A673 (cell line): ENCODE data around the gene COBL.

ENCODE experiments used
- CTCF ChIP-seq: fragments of 300-800, 200-600 bp; sonication (generic); conservative IDR thresholded peaks from 2 replicates; pipeline ENCODE4 v1.5.1; 2017; ENCODE audit warnings: low read depth, mild to moderate bottlenecking, antibody characterized with exemption, low read length, moderate library complexity, mixed read lengths
- EZH2 ChIP-seq: fragments of 200-600 bp; sonication (generic); IDR thresholded peaks from 2 replicates; pipeline ENCODE4 v1.6.1; 2017; ENCODE audit warnings: borderline replicate concordance, low read depth, mild to moderate bottlenecking, mixed read lengths, antibody characterized with exemption, low read length; ENCODE audit not compliant: poor library complexity, severe bottlenecking

- no peak for TF ChIP-seq CTCF
- no peak for TF ChIP-seq EZH2
Observed at GRCh38 chr7:51249187-51249945, 67.2 kb downstream of the COBL start.
